ENCODE data around the gene TGM5. TPM values are rescaled to one million over a fixed set of nuclear protein-coding genes. Genes with fewer than 3 reads are reported as not detected.
A peak's percentile ranks its signal among the peaks of the same experiment; 100 is the strongest.

TGM5 gene
- polyA plus RNA-seq, 6 donors from 2014 or later, result not detected

- Mint-ChIP-seq H3K27ac (peak overlapping the region in 3 of 6 donors; percentile 4 to 62 (median 49)), H3K36me3 (no peaks in the 10 kb centered on the region), H3K27me3 (peaks cover 4 to 11% (median 9%) of the 10 kb centered on the region in 3 donors), H3K4me1 (peaks cover 18 to 22% (median 20%) of the 10 kb centered on the region in 3 donors), H3K4me3 (peak overlapping the region in 3 of 8 donors; percentile 33 to 50 (median 35)), H3K9me3 (no peaks in the 10 kb centered on the region)
- peak; percentile 68 to 89 for ATAC-seq (ENCODE audit: low read depth in 2 of 2)
- DNase-seq, result peak; percentile 66
Measured at GRCh38 chr15:43285609-43286037, 18.9 kb upstream of the TGM5 start.

- no peaks in the 10 kb centered on the region for H3K36me3 Mint-ChIP-seq
- DNase-seq (no peak), ATAC-seq (ENCODE audit: low read depth in 2 of 2) (no peak)
- H3K4me3 Mint-ChIP-seq, result peak overlapping the region in 1 of 8 donors; percentile 4
- no peak overlapping the region for H3K27ac Mint-ChIP-seq
- H3K27me3 Mint-ChIP-seq, result peaks cover 4 to 11% (median 9%) of the 10 kb centered on the region in 3 donors
- peaks cover 18 to 22% (median 20%) of the 10 kb centered on the region in 3 donors for H3K4me1 Mint-ChIP-seq
- H3K9me3 Mint-ChIP-seq, result no peaks in the 10 kb centered on the region
Measured at GRCh38 chr15:43283526-43283925, 16.8 kb upstream of the TGM5 start.

GRCh38 chr15:43281926-43282602 is 15.3 kb upstream of the TGM5 start:
- Mint-ChIP-seq H3K27ac (no peak overlapping the region), H3K36me3 (no peaks in the 10 kb centered on the region), H3K9me3 (no peaks in the 10 kb centered on the region), H3K27me3 (peaks cover 0 to 4% (median under 1%) of the 10 kb centered on the region in 3 donors), H3K4me1 (peaks cover 20 to 22% (median 20%) of the 10 kb centered on the region in 3 donors), H3K4me3 (no peak overlapping the region)
- no peak for ATAC-seq (ENCODE audit: low read depth in 2 of 2)
- no peak for DNase-seq

GRCh38 chr15:43280996-43281395 is 14.3 kb upstream of the TGM5 start:
- DNase-seq, result no peak
- peaks cover 0 to 4% (median 0%) of the 10 kb centered on the region in 3 donors for H3K27me3 Mint-ChIP-seq
- H3K27ac Mint-ChIP-seq, result no peak overlapping the region
- no peak for ATAC-seq (ENCODE audit: low read depth in 2 of 2)
- H3K36me3 Mint-ChIP-seq, result no peaks in the 10 kb centered on the region
- no peaks in the 10 kb centered on the region for H3K9me3 Mint-ChIP-seq
- peaks cover 20 to 22% (median 22%) of the 10 kb centered on the region in 3 donors for H3K4me1 Mint-ChIP-seq
- H3K4me3 Mint-ChIP-seq, result no peak overlapping the region

GRCh38 chr15:43279496-43279895 is 12.8 kb upstream of the TGM5 start:
- DNase-seq, result no peak
- Mint-ChIP-seq H3K9me3 (peaks cover 0 to 2% (median 0%) of the 10 kb centered on the region in 7 donors), H3K4me1 (peaks cover 7 to 11% (median 10%) of the 10 kb centered on the region in 3 donors), H3K27ac (peak overlapping the region in 1 of 6 donors; percentile 59), H3K4me3 (no peak overlapping the region), H3K36me3 (no peaks in the 10 kb centered on the region), H3K27me3 (no peaks in the 10 kb centered on the region)
- ATAC-seq (ENCODE audit: low read depth in 2 of 2), result no peak

GRCh38 chr15:43278869-43279268 is 12.1 kb upstream of the TGM5 start:
- Mint-ChIP-seq H3K27me3 (no peaks in the 10 kb centered on the region), H3K4me1 (peaks cover 1 to 5% (median 4%) of the 10 kb centered on the region in 3 donors), H3K9me3 (peaks cover 0 to 2% (median 0%) of the 10 kb centered on the region in 7 donors), H3K36me3 (no peaks in the 10 kb centered on the region), H3K4me3 (peak overlapping the region in 1 of 8 donors; percentile 56), H3K27ac (peak overlapping the region in 1 of 6 donors; percentile 9)
- no peak for ATAC-seq (ENCODE audit: low read depth in 2 of 2)
- no peak for DNase-seq

GRCh38 chr15:43277901-43278300 is 11.2 kb upstream of the TGM5 start:
- Mint-ChIP-seq H3K27ac (peak overlapping the region in 2 of 6 donors; percentile 28 to 47), H3K4me1 (peaks cover 2 to 9% (median 8%) of the 10 kb centered on the region in 3 donors), H3K36me3 (no peaks in the 10 kb centered on the region), H3K4me3 (no peak overlapping the region), H3K9me3 (peaks cover 0 to 2% (median 0%) of the 10 kb centered on the region in 7 donors), H3K27me3 (no peaks in the 10 kb centered on the region)
- DNase-seq (no peak), ATAC-seq (ENCODE audit: low read depth in 2 of 2) (no peak)

- Mint-ChIP-seq H3K36me3 (peaks cover 0 to 2% of the 10 kb centered on the region in 2 donors), H3K27me3 (no peaks in the 10 kb centered on the region), H3K4me3 (no peak overlapping the region), H3K4me1 (peaks cover 2 to 9% (median 8%) of the 10 kb centered on the region in 3 donors), H3K27ac (peak overlapping the region in 3 of 6 donors; percentile 28 to 68 (median 64)), H3K9me3 (peaks cover 0 to 4% (median under 1%) of the 10 kb centered on the region in 7 donors)
- DNase-seq (no peak), ATAC-seq (ENCODE audit: low read depth in 2 of 2) (peak in 1 of 2 donors; percentile 51)
Measured at GRCh38 chr15:43277231-43277823, 10.6 kb upstream of the TGM5 start.

- no peak for ATAC-seq (ENCODE audit: low read depth in 2 of 2)
Measured at GRCh38 chr15:43276563-43277200, 10.0 kb upstream of the TGM5 start.

GRCh38 chr15:43275740-43276562 is 9.2 kb upstream of the TGM5 start:
- H3K9me3 Mint-ChIP-seq, result peaks cover 0 to 10% (median 7%) of the 10 kb centered on the region in 7 donors
- H3K27me3 Mint-ChIP-seq, result no peaks in the 10 kb centered on the region
- DNase-seq, result no peak
- no peak overlapping the region for H3K4me3 Mint-ChIP-seq
- peaks cover 8 to 14% (median 12%) of the 10 kb centered on the region in 3 donors for H3K4me1 Mint-ChIP-seq
- peak overlapping the region in 3 of 6 donors; percentile 26 to 72 (median 43) for H3K27ac Mint-ChIP-seq
- H3K36me3 Mint-ChIP-seq, result peaks cover 0 to 5% of the 10 kb centered on the region in 2 donors
- no peak for ATAC-seq (ENCODE audit: low read depth in 2 of 2)

More at GRCh38 chr15:43276563-43277200, 10.0 kb upstream of the TGM5 start:
- no peak overlapping the region for H3K4me3 Mint-ChIP-seq
- peak overlapping the region in 2 of 6 donors; percentile 64 to 68 for H3K27ac Mint-ChIP-seq
- peaks cover 0 to 5% of the 10 kb centered on the region in 2 donors for H3K36me3 Mint-ChIP-seq
- no peaks in the 10 kb centered on the region for H3K27me3 Mint-ChIP-seq
- peaks cover 0 to 10% (median 7%) of the 10 kb centered on the region in 7 donors for H3K9me3 Mint-ChIP-seq
- H3K4me1 Mint-ChIP-seq, result peaks cover 2 to 9% (median 8%) of the 10 kb centered on the region in 3 donors
- no peak for DNase-seq

GRCh38 chr15:43274136-43274535 is 7.4 kb upstream of the TGM5 start:
- peaks cover 3 to 10% (median 7%) of the 10 kb centered on the region in 7 donors for H3K9me3 Mint-ChIP-seq
- H3K27me3 Mint-ChIP-seq, result no peaks in the 10 kb centered on the region
- H3K4me1 Mint-ChIP-seq, result peaks cover 27 to 33% (median 30%) of the 10 kb centered on the region in 3 donors
- DNase-seq, result no peak
- H3K4me3 Mint-ChIP-seq, result no peak overlapping the region
- peak overlapping the region in 2 of 6 donors; percentile 47 to 59 for H3K27ac Mint-ChIP-seq
- H3K36me3 Mint-ChIP-seq, result peaks cover 0 to 13% of the 10 kb centered on the region in 2 donors
- ATAC-seq (ENCODE audit: low read depth in 2 of 2), result no peak

- Mint-ChIP-seq H3K36me3 (peaks cover 0 to 20% of the 10 kb centered on the region in 2 donors), H3K27me3 (no peaks in the 10 kb centered on the region), H3K4me3 (no peak overlapping the region), H3K4me1 (peaks cover 35 to 41% (median 38%) of the 10 kb centered on the region in 3 donors), H3K9me3 (peaks cover 3 to 13% (median 7%) of the 10 kb centered on the region in 7 donors), H3K27ac (peak overlapping the region in 2 of 6 donors; percentile 43 to 62)
- no peak for DNase-seq
- no peak for ATAC-seq (ENCODE audit: low read depth in 2 of 2)
Measured at GRCh38 chr15:43273243-43273642, 6.5 kb upstream of the TGM5 start.

Data from naive B cell (primary cell).